Measurements from ENCODE around the gene PLA2G1B. TPM values are rescaled to one million over a fixed set of nuclear protein-coding genes. Genes with fewer than 3 reads are reported as not detected.

PLA2G1B gene
- not detected in 2 replicates for total RNA-seq

GRCh38 chr12:120327593-120327992 is at the start of gene PLA2G1B:
PLA2G1B (minus strand) TSS chr12:120327779; CDS start chr12:120327753, 26 bp downstream.

DNA sequence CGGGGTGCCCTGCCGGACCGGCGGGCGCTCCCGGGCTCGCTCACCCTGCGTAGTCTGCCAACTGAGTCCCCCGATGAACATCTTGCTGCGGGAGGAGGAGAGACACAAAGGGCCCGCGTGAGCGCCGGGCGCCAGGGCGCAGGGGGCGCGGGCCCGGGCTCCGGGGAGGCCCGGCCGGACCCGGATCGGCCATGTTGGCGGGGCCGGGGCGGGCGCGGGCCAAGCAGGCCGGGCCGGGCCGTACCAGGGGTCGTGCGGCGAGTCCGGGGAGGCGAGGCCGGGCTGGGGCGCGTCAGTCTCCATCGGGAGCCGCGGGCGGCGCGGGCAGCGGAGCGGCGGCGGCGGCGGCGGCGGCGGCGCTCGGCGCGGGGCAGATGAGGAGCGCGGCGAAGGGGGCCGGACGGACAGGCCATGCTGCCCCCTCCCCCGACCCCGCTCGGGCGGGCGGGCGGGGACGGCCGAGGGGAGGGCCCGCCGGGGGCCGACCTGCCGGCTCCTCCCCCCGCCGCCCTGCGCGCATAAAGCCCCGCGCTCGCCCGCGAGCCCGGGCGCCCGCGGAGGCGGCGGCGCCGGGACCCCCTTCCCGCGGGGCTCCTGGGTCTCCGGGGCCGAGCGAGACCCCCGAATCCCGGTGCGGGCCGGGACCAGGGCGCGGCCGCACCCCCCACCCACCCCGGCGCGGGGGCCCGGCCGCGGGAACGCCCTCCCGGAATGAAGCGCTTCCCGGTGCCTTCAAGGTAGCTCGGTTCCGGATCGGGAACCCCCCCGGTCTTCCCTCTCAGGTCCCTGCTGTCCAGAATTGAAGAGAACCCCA is 41.4 kb upstream of the PLA2G1B start, which contains the start of gene MSI1:
MSI1 (minus strand) TSS at position 376 of the 814 bp plus-strand sequence; CDS start at position 303, 73 bp downstream.

GRCh38 chr12:120301962-120302815 is 25.4 kb downstream of the PLA2G1B start, which contains the start of gene SIRT4:
SIRT4 (plus strand) TSS chr12:120302321; CDS start chr12:120303562, 1,241 bp downstream.

GRCh38 chr12:120292661-120293531 is 34.7 kb downstream of the PLA2G1B start, which contains the start of gene RNU4-1:
RNU4-1 (minus strand) TSS chr12:120293237.

Other genes with a start within 250 kb of the PLA2G1B start
- gene RAB35, start 211.0 kb downstream of the PLA2G1B start, total RNA-seq, result 22.4 and 27.0 TPM in 2 replicates
- 61.8 and 146 TPM in 2 replicates for gene GCN1, start 133.1 kb downstream of the PLA2G1B start, total RNA-seq
- gene RPLP0, start 126.7 kb downstream of the PLA2G1B start, total RNA-seq, result 4,560 and 6,015 TPM in 2 replicates
- gene PXN, start 62.0 kb downstream of the PLA2G1B start, total RNA-seq, result 34.9 and 42.8 TPM in 2 replicates
- gene RNU4-2, start 35.9 kb downstream of the PLA2G1B start, total RNA-seq, result under 0.01 TPM in 1 of 2 replicates, not detected in the other
- under 0.01 TPM in 2 replicates for gene RNU4-1, start 34.5 kb downstream of the PLA2G1B start, total RNA-seq
- 0.96 and 3.2 TPM in 2 replicates for gene SIRT4, start 25.5 kb downstream of the PLA2G1B start, total RNA-seq
- gene MSI1, start 41.4 kb upstream of the PLA2G1B start, total RNA-seq, result not detected in 2 replicates
- 807 and 1,167 TPM in 2 replicates for gene COX6A1, start 110.3 kb upstream of the PLA2G1B start, total RNA-seq
- gene TRIAP1, start 118.6 kb upstream of the PLA2G1B start, total RNA-seq, result 18.8 and 36.0 TPM in 2 replicates
- gene GATC, start 118.7 kb upstream of the PLA2G1B start, total RNA-seq, result 19.8 and 32.2 TPM in 2 replicates
- gene SRSF9, start 142.0 kb upstream of the PLA2G1B start, total RNA-seq, result 163 and 276 TPM in 2 replicates
- gene DYNLL1, start 168.3 kb upstream of the PLA2G1B start, total RNA-seq, result 118 and 186 TPM in 2 replicates
- 24.3 and 28.6 TPM in 2 replicates for gene COQ5, start 201.4 kb upstream of the PLA2G1B start, total RNA-seq
- gene RNF10, start 206.6 kb upstream of the PLA2G1B start, total RNA-seq, result 101 and 161 TPM in 2 replicates